ENCODE results near the gene PPP1R12B.

DNA sequence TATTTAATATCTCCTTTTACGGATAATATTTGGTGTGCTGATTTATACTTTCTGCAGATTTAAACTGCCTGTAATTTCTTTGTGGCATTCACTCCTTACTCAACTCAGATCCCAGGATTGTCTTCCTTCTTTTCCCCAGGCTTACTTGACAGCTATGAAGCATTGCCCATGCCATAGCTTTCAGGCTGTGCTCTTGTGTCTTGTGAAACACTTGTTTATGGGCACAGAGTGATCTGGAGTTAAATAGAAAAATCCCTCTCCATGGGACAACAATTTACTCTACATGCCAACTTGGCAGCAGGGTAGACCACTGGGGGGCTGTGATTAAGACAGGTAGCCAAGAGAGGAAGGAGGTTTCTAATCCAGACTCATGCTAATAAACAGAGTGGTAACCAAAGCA is 57.4 kb downstream of the PPP1R12B start:
- TF ChIP-seq EZH2 (IDR thresholded peaks at IDR 0.05; ENCODE audit: borderline replicate concordance): no peak
- no peak for TF ChIP-seq CTCF (IDR thresholded peaks at IDR 0.05; ENCODE audit: poor library complexity)
